Cardiac fibroblast (primary cell): Measurements from ENCODE around the gene FOXO6.
"Not testable (repeated sequence)": the region's sequence is repeated elsewhere in the genome, so short reads cannot be mapped to it uniquely, and the experiment has no call there.

Experiments
- DNase-seq, 2 donors: peaks; one replicate each; pipeline versions ENCODE4 v3.0.0 to v3.0.0-alpha.2; 2010; ENCODE audit warnings: low read depth in 2 of 2
- H3K4me3 ChIP-seq, 2 donors: replicated peaks in 1 of 2; 1 replicate in 1 of 2; 2 replicates in 1 of 2; pipeline ENCODE4 v1.5.1; 2011; ENCODE audit warnings: low read depth in 2 of 2, low read length in 2 of 2, mild to moderate bottlenecking in 2 of 2, moderate library complexity in 1 of 2
- CTCF ChIP-seq: IDR thresholded peaks from one replicate; pipeline ENCODE4 v1.5.1; 2011; ENCODE audit warnings: low read depth, mild to moderate bottlenecking, low read length, inconsistent platforms

The FOXO6 gene

GRCh38 chr1:41329662-41330587 lies 31.3 kb upstream of the FOXO6 start:
- no peak overlapping the region for H3K4me3 ChIP-seq
- no peak for TF ChIP-seq CTCF
- no peak for DNase-seq

GRCh38 chr1:41330588-41331545 lies 30.4 kb upstream of the FOXO6 start:
- no peak overlapping the region for H3K4me3 ChIP-seq
- TF ChIP-seq CTCF: peak; percentile 10
- DNase-seq: peak; percentile 8 to 23

DNA sequence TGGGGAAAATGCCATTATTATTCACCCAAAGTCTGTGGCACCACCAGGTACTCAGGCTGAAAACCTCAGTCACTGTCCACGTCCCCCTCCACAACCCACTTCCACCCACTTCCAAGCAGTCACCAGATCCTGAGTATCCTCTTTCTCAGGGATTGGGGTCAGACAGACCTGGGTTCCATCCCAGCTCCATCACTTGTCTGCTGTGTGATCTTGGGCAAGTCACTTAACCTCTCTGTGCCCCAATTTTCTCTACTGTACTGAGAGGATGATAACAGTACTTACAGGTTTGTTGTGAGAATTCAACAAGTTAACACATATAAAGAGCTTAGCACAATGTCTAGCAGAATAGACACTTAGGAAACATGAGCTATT lies 29.7 kb upstream of the FOXO6 start:
- DNase-seq: no peak
- TF ChIP-seq CTCF: no peak
- H3K4me3 ChIP-seq: no peak overlapping the region

DNA sequence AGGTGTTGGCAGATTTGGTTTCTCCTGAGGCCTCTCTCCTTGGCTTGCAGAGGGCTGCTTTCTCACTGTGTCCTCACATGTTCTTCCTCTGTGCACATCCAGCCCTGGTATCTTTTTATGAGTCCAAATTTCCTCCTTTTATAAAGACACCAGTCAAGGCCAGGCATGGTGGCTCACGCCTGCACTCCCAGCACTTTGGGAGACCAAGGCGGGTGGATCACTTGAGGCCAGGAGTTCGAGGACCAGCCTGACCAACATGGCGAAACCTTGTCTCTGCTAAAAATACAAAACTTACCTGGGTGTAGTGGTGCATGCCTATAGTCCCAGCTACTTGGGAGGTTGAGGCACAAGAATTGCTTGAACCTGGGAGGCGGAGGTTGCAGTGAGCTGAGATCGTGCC lies 29.1 kb upstream of the FOXO6 start:
- not testable (repeated sequence) for H3K4me3 ChIP-seq, DNase-seq

DNA sequence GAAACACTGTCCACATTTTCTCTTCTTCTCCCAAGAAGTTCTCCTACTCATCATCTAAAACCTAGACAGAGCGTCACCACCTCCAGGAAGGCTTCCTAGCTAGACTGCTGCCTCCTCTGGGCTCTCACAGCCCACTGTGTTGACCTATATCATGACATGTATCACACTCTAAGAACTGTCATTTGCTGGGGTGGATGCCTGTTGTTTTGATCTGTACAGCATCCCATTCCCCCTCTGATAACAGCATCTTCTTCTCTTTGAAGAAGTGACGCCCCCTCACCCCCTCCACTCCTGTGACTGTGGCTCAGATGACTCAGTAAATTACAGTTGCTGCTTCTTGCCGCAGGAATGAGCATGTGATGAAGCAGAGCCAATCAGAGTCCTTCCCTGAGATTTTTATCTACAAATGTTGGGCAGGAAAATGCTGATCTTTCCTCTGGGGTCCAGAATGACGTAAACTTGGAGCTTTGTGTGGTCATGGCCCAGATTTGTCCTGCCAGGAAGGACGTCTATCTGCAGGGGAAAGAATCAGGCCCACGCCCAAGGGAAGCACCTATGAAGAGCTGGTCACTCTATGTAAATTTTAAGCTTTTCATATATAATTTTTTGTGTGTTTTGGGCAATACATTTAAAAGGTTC lies 28.0 kb upstream of the FOXO6 start:
- no peak overlapping the region for H3K4me3 ChIP-seq
- TF ChIP-seq CTCF: no peak
- peak; percentile 70 to 87 for DNase-seq

- DNase-seq: no peak
- TF ChIP-seq CTCF: no peak
- no peak overlapping the region for H3K4me3 ChIP-seq
These were observed 22.4 kb upstream of the FOXO6 start for GRCh38 chr1:41338820-41339219.
